NCI-H446 (cell line): ENCODE measurements around the gene JAM3.
"Not testable (repeated sequence)": the region's sequence is repeated elsewhere in the genome, so short reads cannot be mapped to it uniquely, and the experiment has no call there.

Source experiments
- DNase-seq, 2 experiments: peaks; one replicate each; lab custom pipeline; 2025; lab: John Stamatoyannopoulos, UW

The JAM3 gene

GRCh38 chr11:134181707-134182106 lies 112.8 kb downstream of the JAM3 start:
- DNase-seq: no peak

DNA sequence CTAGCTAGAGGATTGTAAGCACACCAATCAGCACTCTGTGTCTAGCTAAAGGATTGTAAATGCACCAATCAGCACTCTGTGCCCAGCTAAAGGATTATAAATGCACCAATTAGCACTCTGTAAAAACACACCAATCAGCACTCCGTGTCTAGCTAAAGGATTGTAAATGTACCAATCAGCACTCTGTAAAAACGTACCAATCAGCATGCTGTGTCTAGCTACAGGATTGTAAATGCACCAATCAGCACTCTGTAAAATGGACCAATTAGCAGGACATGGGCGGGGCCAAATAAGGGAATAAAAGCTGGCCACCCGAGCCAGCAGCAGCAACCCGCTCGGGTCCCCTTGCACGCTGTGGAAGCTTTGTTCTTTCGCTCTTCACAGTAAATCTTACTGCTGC lies 119.2 kb downstream of the JAM3 start:
- DNase-seq: not testable (repeated sequence)

DNA sequence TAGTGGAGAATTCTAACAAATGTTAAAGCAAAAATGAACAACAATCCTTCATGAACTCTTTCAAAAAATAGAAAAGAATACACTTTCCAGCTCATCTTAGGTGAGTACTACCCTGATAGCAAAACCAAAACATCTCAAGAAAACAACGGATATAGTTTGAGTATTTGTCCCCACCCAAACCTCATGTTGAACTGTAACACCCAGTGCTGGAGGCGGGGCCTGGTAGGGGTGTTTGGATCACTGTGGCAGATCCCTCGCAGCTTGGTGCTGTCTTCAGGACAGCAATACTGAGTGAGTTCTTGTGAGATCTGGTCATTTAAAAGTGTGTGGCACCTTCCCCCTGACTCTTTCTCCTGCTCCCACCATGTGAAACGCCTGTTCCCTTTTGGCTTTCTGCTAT lies 127.9 kb downstream of the JAM3 start:
- no peak for DNase-seq

DNA sequence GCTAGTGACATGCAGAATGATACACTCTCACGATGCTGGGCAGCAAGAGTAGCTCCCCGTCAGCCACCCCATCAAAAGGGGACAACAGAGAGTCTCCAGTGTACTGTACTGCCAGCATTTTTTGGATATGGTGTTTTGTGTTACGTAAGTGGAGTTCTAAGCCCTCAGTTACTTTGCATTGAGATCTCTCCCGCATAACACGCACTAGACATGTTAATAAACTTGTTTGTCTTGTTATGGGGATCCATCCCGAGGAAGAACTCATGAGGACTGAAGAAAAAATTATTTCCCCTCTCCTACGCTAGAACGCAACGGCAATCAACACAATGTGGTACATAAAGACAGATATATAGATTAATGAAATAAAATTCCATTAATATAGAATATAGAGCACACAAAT lies 130.7 kb downstream of the JAM3 start:
- no peak for DNase-seq

- no peak for DNase-seq
Measured at GRCh38 chr11:134200688-134201087, 131.8 kb downstream of the JAM3 start.
